Measurements from ENCODE around the gene MEPCE.

MEPCE gene

DNA sequence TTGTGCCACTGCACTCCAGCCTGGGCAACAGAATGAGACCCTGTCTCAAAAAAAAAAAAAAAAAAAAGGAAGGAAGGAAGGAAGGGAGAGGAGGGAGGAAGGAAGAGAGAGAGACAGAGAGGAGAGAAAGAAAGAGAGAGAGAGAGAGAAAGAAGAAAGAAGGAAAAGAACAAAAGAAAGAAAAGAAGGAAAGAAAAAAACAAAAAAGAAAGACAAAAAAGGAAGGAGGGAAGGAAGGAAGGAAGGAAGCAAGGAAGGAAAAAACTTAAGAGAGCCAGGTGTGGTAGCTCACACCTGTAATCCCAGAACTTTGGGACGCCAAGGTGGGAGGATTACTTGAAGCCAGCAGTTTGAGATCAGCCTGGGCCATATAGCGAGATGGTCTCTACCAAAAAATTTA lies 35.2 kb downstream of the MEPCE start:
- no peak for DNase-seq (ENCODE audit: low spot score)

DNA sequence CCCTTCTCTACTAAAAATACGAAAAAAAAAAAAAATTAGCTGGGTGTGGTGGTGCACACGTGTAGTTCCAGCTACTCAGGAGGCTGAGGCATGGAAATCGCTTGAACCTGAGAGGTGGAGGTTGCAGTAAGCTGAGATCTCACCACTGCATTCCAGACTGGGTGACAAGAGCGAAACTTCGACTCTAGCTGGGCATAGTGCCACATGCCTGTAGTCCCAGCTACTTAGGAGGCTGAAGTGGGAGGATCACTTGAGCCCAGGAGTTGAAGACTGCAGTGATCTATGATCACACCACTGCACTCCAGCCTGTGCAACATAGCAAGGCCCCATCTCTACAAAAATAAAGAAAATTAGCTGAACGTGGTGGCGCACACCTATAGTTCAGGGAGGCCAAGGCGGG lies 35.7 kb downstream of the MEPCE start:
- no peak for DNase-seq (ENCODE audit: low spot score)

DNA sequence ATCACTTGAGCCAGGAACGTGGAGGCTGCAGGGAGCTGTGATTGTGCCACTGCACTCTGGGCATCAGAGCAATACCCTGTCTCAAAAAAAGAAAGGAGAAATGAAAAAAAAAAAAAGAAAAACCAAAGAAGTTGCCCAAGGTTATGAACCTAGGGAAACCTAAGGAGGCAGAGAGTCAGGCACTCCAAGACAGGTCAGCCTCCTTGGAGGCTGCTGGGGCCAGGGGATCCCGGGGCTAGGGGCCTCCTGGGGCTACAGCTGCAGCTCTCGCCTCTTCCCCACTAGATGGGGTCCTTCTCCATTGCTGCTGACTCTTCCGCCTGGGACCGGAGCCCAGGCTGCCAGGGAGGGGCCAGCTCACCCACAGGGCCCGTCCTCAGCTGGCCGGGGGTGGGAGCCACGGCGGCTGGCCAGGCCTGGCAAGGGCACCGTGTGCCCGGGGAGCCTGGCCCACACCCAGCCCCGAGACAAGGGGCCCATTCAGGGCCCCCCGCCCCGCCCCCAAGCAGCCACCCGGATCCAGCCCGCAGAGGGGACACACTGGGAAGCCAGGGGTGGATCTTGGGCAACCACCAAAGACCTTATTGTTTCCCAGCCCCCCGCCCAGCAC lies 36.2 kb downstream of the MEPCE start:
- DNase-seq (ENCODE audit: low spot score): no peak

DNA sequence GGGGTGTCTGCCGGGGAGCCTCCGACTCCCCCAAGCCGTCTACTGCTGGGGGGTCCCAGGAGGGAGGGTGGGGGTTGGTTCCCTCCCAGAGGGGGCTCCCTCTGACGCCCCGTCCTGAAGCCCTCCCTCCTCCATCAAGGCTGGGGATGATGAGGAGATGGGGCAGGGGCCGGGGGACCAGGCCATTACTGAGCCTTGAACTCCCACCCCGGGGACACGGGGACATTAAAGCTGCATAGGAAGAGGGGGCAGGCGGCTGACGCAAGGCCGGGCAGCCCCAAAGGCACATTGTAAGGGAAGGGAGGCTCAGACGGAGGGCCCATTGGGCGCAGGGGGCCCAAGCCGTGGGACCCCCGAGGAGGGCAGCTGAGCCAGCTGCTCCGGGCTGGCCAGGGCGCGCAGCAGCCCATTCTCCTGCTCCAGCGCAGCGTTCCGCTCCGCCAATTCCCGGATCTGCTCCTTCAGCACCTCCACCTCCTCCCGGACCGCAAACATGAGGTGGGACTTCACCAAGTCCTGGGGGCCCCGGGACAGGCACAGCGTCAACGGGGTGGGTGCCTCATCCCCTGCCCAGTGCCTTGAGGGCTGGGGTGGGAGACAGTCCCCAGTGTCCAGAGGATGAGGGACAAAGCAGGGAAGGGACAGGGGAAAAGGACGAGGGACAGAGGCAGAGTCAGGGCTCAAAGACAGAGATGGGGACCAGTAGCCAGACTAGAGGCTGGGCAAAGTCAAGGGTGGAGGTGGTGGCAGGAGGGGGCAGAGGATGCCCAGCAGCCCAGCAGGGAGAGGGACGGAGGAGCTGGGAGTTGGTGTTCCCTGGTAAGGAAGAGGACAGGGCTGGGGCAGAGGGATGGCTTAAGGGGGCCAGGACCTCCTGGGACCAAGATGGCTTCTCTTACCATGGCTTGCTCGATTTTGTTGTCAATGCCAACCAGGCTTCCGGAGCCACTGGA lies 37.3 kb downstream of the MEPCE start:
- DNase-seq (ENCODE audit: low spot score): no peak

DNA sequence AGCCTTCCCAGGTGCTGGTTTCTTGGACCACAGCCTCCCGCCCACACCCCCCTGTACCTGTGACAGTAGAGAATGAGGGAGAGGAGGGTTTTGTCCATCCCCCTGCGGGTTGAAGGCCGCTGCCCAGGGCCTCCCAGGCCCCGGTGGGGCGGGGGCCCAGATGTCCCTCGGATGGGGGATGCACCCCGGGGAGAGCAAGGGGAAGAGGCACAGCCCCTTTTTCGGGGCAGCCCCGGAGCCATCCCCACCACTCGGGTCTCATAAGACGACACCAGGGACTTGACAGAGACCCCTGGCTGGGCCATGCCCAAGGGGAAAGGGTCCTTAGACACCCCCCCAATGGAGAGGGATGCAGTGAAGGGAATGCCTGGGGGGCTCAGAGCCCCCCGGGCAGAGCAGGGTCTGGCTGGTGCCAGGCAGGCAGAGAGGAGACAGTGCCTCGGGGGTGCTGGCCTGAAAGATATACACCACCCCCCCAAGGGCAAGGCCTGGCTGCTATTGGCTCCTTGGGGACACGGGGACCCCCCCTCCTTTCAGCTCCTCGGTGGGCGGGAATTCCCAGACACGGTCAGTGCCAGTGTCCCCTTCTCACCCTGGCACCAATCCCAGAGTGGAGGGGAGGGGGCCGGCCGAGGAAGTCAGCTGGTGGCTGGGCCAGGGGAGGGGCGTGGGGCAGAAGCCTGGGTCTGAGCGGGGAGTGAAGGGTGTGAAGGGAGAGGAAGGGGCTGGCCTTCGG lies 38.2 kb downstream of the MEPCE start:
- DNase-seq (ENCODE audit: low spot score): no peak

DNA sequence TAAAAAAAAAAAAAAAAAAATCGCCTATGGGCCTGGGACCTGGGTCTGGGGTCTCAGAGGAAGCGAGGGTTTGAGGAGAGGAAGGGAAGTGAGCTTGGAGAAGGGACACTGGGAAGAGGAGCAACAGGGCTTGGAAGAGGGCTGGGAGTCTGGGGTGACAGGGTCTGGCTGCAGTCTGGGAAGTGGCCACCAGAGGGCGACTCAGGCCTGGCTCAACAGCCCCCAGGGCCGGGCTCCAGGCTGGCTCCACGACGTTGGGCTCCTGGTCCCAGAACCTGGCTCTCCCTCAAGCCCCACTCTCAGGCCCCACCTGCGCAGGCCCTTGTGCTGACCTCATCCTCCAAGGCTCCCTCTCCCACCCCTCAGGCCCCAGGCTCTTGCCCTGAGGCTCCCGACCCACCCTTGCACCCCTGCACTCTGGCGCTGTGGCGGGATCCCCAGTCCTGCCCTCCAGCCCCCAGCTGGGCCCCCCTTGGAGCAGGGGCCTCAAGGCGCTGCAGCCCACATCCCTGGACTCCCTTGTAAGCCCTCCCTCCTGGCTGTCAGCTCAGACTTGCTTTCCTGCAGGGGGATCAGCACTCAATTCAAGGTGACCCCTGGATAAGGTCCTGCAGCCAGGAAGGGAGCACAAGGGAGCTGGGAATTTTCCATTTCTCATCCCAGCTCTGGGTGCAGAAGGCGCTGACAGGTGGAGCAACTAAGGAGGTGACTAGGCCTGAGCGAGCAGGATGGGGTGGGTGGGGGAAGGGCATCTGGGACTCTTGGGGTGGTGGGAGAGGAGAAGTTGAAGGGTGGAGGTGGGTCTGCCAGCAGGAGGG lies 39.8 kb downstream of the MEPCE start:
- DNase-seq (ENCODE audit: low spot score): peak; percentile 87

DNA sequence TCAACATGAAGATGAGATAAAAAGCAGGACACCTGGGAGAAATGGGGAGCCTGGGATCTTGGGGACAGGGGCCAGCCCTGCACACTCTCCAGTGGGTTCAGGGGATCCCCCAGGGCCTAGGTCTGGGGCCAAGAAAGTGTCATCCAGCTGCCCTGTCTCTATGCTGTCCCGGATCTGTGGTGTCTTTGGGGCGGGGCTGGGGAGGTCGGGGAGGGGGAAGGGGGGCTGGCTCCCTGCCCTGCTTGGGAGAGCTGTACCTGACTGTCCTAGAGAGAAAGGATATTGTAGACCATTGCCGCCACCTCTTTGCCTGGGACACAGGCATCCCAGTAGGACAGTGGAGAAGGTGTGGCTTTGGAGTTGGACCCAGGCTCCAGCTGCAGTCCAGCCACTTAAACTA lies 41.4 kb downstream of the MEPCE start:
- DNase-seq (ENCODE audit: low spot score): no peak

DNA sequence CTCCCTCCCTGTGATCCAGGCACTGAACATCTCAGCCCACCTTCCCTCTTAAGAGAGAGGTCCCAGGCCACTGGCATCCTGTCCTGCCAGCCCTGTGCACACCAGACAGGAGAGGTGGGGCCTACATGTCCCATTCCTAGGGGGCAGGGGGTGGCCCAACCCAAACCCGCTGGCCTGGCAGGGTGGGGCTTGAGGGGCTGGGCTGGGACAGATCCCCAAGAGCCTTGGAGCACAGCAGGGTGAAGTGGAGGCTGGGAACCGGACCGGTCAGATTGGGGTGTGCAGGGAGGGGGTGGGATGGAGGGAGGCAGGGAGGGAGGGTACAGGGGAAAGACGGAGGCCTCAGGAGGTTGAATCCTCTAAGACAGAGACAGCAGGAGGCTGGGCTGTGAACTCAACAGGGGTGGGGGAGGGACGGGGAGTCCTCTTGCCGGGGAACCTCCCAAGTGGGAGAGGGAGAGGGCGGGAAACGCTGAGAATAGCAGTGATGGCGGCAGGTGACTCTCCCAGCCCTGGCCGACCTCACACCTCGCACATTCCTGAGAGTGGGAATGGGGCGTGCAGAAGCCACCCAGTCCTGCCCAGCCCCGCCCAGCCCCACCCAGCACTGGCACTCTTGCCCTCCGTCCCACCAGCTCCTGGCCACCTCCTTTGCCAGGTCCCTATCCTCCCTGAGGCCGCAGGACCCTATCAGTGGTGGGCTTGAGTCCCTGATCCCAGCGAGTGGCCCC lies 42.7 kb downstream of the MEPCE start:
- DNase-seq (ENCODE audit: low spot score): no peak

DNA sequence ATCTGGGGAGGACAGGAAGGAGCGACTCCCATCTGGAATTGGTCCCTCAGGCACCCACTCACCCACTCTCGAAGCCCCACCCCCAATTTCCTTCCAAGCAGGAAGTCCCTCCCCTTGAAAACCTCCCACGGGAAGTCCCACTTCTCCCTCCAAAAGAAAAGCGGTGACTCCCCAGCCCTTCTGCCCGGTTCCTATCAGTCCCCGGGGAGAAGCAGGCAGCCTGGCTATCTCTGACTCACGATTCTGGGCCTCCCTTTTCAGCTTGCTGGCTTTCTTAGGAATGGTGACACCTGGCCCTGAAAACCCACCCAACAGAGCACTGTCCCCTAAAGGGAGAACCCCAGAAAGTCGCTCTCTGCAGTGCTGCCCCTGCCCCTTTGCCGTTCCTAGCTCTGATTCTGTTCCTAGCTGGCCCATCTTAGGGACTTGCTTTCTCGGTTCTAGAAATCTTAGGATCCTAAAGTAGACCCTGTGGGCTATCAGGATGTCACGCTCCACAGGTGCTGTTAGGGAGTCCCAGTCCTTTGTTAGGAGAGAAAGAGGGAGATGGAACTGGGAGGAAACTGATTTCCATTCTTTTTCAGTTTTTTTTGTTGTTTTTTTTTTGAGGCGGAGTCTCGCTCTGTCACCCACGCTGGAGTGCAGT lies 43.3 kb downstream of the MEPCE start:
- no peak for DNase-seq (ENCODE audit: low spot score)

DNA sequence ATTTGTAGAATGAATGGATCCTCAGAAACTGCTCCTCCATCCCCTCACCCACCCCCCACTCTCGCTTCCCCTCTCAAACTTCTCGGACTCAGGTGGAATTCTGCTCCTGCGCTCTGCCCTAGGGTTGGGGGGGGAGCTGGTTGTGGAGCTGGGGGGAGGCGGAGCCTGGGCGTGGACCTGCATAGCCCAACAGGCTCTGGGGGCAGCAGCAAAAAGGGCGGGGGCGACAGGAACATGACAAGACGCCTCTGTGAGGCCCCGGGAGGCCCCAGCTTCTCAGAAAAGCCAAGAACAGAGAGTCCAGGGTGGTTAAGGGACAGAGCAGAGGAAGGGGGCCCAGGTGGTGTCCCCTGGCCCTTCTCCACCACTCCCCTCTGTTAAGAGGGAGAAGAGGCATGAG lies 45.9 kb downstream of the MEPCE start:
- no peak for DNase-seq (ENCODE audit: low spot score)

DNA sequence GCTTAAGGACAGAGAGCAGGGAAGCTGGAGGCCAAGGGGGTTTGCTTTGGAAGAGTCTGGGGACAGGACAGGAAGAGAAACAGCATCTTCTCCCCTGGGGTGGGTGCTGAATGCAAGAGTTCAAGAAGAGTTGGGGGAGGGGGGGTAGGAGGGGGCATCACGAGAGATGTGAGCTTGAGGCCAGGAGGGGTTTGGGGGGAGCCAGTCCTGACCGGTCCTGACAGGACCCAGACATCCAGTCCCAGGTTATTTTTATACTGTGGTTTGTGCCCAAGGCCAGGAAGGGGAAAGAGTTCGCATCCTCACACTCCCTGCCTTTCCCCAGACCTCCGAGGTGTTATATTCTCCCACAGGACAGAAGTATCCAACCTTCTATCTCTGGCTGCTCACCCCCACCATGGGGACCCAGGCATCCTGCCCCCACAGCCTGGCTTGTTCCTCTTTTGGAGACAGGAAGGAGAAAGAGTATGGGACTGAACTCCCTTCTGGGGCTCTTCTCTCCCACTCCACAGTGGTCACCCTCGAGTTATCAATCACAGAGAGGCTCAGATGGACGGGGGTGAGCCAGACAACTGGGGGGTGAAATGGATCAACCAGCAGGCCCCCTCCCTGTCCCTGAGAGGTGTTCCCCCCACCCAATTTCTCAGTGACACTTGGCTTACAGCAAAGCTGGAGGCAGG lies 46.6 kb downstream of the MEPCE start:
- DNase-seq (ENCODE audit: low spot score): no peak

DNA sequence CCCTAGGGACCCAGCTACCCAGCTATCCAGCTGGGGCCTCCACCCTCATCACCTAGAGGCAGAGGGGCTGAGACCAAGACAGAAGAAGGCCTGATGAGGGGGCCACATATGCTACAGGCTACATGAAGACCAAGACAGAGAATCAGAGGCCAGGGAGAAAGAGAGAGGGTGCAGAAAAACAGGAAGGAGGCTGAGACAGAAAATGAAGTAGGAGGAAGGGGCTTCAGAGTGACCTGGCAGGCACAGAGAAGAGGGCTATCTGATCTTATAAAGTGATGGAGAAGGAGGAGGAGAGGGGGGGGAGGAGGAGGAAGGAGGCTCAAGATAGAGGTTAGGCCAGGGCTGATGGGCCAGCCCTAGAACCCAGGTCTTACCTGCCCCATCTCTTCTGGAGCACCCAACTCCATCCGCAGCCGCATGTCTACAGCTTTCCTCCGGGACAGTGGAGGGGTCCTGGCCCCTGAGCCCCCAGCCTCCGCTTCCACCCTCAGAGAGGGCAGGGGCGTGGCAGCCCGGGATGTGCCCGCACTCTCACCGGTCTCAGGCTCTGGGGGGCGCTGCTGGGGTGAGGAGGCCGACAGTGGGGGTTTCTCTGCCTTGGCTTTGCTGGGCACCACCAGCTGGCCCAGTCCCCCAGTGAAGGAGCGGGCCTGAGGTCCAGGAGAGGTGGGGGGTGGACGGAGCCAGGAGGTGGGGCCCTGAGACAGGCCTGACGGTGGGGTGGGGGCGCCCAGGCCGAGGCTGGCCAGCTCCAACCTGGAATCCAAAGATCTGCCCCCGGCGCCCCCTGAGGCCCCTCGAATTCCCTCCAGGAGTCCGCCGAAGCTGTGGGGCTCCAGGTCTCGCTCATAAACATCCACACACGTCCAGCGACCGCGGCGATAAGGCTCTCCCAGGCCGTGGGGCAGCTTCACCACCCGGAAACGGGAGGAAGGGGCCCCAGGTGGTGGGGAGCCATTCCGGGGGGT lies 47.6 kb downstream of the MEPCE start:
- DNase-seq (ENCODE audit: low spot score): peak; percentile 37

DNA sequence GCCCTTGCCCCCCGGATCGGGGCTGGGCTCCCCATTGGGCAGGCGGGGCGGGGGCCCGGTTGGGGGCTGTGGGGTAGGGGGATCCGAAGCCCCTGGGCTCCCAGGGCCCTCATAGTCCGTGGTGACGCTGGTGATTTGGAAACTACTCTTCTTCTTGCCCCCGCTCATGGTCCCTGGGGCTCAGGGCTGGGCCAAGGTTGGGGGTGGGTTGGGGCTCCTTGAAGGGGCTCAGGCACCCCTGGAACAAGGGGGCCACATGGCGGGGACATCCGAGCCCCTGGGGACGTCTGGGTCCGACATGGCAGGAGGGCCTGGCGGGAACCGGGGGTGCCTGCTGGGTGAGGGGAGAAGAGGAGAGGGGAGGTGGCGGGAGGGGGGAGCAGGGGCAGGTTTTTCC lies 48.2 kb downstream of the MEPCE start:
- DNase-seq (ENCODE audit: low spot score): no peak

DNA sequence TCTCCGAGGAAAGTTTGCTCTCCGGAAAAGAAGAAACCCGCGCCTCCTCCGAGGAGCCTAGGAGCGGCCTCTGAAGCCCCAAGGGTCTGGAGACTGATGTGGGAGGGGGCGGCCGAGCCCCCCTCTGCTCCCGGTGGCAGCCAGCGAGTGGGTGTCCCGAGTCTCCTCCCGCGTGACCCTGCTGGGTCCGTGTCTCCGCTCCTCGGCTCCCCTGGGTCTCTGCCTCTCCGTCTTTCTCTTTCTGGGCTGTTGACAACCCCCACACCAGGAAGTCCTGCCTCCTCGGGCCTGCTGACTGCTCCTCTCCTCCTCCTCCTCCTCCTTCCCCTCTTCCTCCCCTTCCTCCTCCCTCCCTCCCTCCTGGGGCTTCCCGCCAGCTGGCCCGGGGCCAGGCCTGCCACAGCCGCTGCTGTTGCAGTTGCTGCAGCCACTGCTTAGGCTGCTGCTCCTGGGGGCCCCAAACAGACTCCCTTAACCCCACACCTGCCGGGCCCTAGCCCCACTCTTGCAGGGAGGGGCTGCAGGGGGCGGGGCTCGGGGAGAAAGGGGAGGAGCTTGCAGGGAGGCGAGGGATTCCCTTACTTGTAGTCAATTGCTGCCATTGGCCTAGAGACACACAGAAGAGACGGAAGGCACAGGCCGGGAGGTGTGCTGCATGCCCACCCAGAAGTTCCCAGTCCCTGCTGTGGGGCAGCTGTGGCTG lies 49.5 kb downstream of the MEPCE start, which contains the start of gene TSC22D4:
TSS of gene TSC22D4 (minus strand) at position 257 of the 703 bp plus-strand sequence. CDS start 1,176 bp downstream, outside the sequence.
- peak; percentile 88 for DNase-seq (ENCODE audit: low spot score)

DNA sequence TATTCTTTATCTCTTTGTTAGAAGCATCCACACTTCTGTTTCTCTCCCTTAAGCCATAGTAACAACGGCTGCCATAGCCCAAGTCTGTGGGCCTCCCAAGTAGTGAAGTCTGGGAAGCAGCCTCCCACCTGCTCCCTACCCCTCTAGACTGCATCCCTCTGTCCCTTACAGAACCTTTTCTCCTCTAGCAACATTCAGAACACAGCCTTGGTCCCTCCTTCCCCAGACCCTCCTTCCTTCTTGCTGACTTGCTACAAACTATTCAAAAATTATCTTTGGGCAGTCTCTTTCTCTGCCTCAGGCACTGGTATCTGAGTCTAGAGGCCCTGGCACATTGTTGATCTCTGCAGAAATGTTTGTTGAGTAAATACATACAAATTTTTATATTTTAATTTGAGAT lies 51.8 kb downstream of the MEPCE start:
- no peak for DNase-seq (ENCODE audit: low spot score)

DNA sequence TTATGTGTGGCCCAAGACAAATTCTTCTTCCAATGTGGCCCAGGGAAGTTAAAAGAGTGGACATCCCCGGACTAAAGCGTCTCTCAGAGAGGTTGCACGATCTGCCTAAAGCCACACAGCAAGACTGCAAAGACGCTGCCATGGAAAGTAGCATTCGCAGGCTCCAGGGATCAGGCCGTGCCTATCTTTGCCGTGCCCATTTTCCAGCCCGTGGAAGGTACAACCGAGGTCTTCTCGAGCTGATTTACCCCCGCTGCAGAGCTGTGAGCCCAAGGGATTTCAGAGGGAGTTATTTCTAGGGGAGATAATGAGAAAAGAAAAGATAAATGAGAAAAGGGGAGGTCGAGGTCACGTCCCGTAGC lies 53.1 kb downstream of the MEPCE start:
- no peak for DNase-seq (ENCODE audit: low spot score)

DNA sequence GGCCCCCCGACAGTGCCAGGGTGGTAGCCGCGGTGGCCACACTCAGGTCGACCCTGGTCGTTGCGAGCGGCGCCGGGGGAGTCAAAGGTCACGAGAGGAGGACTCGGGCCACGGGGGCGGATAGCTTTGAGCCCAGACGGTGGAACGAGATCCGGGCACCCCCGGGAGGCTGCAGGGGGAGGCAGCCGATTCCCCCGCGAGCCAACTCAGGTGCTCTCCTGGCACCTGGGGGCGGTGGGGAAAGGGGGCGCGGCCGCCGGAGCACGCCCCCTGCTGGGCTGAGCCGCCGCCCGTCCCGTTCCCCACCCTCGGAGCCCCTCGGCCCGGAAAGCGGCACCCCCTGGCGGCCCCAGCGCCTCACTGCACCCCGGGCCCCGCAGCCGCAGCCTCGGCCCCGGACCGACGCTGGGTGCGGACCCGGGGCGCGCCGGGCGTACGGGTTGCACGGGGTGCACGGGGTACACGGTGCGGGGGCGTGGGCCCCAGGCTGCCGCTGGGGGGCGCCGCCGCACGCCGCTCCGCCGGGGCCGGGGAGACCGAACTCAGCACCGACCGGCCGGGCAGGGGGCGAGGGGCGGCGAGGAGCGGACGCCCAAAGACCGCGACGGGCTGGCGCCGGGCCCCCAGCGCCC lies 53.6 kb downstream of the MEPCE start:
- DNase-seq (ENCODE audit: low spot score): peak; percentile 89
